PC-9 (cell line): ENCODE data around the gene TNS4.

Experiments
- CTCF ChIP-seq: fragments of 200-600 bp; sonication (generic); conservative IDR thresholded peaks from 2 replicates; pipeline ENCODE4 v1.6.1; 2017; ENCODE audit warnings: mixed run types, antibody characterized with exemption, mild to moderate bottlenecking, moderate library complexity
- EZH2 ChIP-seq: fragments of 200-600 bp; sonication (generic); IDR thresholded peaks from 2 replicates; pipeline ENCODE4 v1.8.0; 2017; ENCODE audit warnings: antibody characterized with exemption, low read depth

GRCh38 chr17:40463122-40463550, 38.3 kb downstream of the TNS4 start:
- TF ChIP-seq CTCF, result no peak
- no peak for TF ChIP-seq EZH2
